C4-2B (cell line): ENCODE measurements around the gene GLA.
A peak's percentile ranks its signal among the peaks of the same experiment; 100 is the strongest.

ENCODE experiments used
- H3K27ac ChIP-seq: fragments of 450-650 bp; 2 replicates; pipeline ENCODE4 v1.5.1; 2017
- ZFX ChIP-seq: fragments of 450-650 bp; IDR thresholded peaks from 2 replicates; pipeline ENCODE4 v1.6.1; 2017
- TF ChIP-seq, protein P1 (sequence below): fragments of 450-650 bp; conservative IDR thresholded peaks from 2 replicates; pipeline ENCODE4 v1.5.1; 2017; ENCODE audit warnings: mild to moderate bottlenecking

The GLA gene

DNA sequence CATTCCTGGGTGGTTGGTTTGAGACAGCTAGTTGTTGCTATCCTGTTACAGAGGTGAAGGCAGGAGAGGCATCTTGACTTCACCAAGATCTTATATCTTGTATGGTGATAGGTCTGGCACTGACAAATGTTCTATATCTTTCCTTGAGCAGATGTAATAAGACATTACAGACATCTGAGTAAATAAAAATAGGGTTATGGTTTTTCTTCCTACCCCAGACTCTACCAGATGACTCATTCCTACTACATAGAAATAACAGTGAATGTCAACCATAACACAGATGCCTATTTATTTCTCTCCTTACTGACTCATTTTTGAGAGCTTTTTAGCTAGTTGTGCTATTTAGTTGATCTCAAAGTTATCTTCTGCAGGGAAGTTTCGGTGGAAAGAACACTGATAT, 22.2 kb upstream of the GLA start:
- H3K27ac ChIP-seq: no peak overlapping the region
- TF ChIP-seq, protein P1, sequence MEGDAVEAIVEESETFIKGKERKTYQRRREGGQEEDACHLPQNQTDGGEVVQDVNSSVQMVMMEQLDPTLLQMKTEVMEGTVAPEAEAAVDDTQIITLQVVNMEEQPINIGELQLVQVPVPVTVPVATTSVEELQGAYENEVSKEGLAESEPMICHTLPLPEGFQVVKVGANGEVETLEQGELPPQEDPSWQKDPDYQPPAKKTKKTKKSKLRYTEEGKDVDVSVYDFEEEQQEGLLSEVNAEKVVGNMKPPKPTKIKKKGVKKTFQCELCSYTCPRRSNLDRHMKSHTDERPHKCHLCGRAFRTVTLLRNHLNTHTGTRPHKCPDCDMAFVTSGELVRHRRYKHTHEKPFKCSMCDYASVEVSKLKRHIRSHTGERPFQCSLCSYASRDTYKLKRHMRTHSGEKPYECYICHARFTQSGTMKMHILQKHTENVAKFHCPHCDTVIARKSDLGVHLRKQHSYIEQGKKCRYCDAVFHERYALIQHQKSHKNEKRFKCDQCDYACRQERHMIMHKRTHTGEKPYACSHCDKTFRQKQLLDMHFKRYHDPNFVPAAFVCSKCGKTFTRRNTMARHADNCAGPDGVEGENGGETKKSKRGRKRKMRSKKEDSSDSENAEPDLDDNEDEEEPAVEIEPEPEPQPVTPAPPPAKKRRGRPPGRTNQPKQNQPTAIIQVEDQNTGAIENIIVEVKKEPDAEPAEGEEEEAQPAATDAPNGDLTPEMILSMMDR: no peak
- TF ChIP-seq ZFX: no peak

DNA sequence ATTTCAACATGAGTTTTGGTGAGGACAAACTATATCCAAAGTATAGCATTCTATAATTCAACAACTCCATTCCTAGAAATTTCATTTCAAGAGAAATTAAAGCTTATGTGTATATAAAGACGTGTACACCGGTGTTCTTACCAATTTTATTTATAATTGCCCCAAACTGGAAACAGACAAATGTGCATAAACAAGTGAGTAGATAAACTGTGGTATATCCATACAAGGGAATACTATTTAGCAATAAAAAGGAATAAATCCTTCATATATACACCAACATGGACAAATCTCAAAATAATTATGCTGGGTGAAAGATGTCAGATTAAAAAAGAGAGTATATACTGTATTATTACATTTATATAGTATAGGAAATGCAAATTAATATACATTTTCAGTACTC, 20.2 kb upstream of the GLA start:
- TF ChIP-seq, protein P1: no peak
- no peak for TF ChIP-seq ZFX
- H3K27ac ChIP-seq: no peak overlapping the region

DNA sequence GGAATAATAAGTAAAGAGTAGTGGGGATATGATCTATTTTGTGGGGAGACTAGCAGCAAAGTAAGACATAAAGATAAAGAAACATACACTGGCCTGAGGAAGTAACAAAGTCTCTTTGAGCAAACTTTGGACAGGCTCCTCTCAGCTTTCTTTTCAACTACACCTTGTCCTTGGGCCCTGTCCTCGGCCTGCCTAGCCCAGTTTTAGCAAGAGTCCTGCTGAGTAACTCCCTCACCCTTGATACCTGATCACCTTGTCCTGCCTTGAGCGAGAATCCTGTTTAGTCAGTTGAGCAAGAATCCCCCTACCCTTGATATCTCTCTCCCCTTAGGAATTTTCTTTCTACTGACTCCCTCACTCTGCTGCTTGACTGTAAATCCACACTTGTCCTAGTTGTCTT, 11.8 kb upstream of the GLA start:
- TF ChIP-seq, protein P1: no peak
- TF ChIP-seq ZFX: no peak
- no peak overlapping the region for H3K27ac ChIP-seq

DNA sequence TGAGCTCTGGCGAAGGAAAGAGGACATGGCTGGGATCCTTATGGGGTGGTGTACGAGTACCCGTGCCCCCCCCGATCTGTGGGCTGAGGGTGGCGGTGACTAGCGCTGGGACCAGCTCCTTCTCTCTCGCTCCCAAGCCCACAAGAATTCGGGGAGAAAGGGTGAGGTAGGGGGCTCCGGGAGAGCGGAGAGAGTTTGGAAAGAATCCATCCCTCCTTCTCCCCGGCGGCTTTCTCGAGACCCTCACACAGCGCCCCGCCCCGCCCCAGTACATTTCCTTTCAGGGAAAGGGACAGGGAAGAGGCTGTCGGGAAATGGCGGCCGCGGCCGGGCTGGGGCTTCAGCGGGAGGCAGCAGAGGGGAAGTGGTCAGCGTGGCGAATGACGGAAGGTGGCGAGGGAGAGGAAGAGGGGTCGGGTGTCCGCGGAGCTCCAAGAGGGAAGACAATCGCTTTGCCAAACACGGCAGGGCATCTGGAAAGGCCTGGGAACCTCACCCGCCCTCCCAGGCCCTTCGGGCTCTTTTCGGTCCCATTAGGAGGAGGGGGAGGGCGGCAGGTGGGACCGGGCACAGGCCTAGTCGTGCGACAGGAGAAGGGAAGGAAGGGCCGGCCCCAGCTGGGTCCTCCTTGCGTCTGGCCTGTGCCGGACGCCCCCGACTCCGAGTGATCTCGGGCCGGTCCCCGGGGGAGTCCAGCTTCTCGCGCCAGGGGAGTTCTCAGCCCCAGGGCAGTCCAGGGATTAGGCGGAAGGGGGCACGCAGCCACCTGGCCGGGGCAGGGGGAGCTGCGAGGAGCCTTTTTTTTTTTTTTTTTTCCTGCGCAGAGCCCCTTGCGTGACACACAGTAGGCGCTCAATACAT, 10.5 kb upstream of the GLA start:
- no peak for TF ChIP-seq ZFX
- TF ChIP-seq, protein P1: no peak
- H3K27ac ChIP-seq: no peak overlapping the region

DNA sequence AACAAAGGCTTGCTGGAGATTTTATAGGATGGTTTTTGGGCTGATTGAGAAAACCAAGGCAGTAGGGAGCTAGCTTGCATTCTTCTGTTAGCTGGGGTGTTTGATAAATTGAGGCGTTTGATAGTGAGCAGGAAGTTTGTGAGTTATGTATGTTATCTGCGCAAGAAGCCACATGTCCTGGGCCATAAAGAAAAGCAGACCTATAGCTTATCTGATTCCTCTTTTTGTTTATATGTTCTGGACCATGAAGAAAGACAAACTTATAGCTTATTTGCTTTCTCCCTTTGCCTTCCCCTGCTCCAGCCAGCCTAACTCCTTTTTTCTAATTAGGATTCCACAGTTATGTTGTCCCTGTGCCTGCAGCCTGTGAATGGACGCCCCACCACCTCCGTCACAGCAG, 9.5 kb upstream of the GLA start:
- TF ChIP-seq, protein P1: no peak
- no peak for TF ChIP-seq ZFX
- no peak overlapping the region for H3K27ac ChIP-seq

DNA sequence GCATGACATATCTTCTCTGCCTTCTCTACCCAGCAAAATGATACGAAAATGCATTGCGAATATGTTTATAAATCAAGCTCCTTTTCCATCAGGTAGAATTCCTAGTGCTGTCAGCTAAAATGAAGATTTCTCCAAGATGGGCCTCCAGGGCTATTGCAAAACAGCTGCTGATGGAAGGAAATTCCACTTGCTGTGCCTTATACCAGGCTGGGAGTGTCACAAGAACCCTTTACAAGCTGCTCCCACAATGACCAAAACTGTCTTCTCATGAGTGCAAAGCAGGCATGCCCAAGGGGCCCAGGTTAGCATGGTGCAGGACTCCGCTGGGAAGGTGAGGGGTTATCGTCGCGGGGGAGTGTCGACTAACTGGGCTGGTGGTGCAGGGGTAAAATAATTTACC, 9.0 kb upstream of the GLA start:
- H3K27ac ChIP-seq: no peak overlapping the region
- no peak for TF ChIP-seq ZFX
- TF ChIP-seq, protein P1: no peak

DNA sequence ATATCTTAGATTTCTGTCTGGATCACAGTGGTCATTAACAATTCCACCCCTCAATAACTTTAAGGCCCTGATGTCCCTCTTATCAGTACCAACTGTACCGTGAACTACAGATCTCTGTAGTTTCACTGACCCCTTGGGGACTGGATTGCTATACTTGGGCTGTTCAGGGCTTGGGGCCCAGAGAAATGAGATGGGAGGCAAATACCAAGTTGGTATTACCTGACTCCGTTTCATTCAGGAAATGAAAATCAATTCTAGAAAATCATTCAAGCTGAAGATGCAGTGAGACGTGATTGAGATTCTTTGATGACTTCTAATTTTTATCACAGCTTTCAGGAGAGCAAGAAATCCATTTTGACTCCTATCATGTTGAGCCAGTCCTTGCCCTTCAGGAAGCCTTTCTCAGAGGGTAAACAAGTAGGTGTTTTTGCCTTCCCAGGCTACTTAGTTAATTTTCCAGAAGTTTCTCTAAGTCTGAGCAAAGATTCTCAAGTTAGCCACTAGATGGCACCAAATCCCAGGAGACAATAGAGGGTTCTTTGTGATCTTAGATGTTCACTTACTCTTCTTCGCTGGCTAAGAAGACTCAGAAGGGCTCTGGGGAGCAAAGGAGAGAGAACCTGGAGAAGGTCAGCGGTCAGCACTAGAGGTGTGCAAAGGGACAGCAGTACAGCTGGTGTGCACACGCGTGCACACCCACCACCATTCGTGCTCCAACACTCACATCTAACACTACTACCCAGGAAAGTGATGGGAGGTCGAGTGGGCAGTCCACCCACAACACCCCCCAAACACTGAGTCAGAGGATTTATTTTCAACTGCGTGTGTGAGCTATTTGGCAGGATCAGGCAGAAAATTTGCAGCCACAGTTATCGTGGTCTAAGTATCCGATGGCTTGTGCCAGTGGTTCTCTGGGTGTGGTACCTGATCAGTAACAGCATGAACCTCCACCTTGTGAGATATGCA, 7.7 kb upstream of the GLA start:
- TF ChIP-seq, protein P1: peak; percentile 76
- no peak for TF ChIP-seq ZFX
- no peak overlapping the region for H3K27ac ChIP-seq
